ENCODE measurements around the gene KYNU. TPM values are rescaled to one million over a fixed set of nuclear protein-coding genes. Genes with fewer than 3 reads are reported as not detected.

Gene KYNU
- total and polyA plus RNA-seq, 2 experiments from 2014 or later: 7.6 to 13.1 TPM

DNA sequence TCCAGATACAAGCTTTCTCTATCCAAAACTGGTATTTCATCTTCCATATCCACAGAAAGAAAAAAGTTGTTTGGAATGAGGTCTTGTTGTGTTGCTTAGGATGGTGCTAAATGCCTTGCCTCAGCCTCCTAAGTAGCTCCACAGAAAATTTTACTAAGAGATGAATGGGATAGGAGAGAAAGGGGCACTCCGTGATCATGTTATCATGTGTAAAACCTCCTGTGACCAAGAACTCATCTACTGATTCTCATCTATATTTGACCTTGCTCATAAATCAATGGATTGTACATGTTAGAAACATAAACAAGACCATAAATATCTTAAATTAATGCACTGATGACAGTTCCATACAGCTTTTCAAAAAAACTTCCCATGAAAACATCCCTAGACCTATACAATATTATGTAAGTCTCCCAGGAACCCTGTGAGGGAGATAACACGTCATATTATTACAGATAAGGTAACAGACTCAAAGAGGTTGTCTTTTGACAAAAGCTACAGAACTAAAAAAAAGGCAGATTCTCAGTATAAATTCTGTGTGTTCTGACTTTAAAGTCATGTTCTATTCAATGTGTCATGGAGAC lies 29.3 kb upstream of the KYNU start:
- DNase-seq (ENCODE audit: low spot score): no peak
- Histone ChIP-seq H3K4me1 (ENCODE audit: insufficient read depth) (no peaks in the 10 kb centered on the region), H3K9me3 (ENCODE audit: low read depth) (no peaks in the 10 kb centered on the region), H2AFZ (no peak overlapping the region), H4K20me1 (ENCODE audit: insufficient read depth, poor library complexity, severe bottlenecking) (no peaks in the 10 kb centered on the region), H3K27me3 (no peaks in the 10 kb centered on the region), H3K36me3 (replicated peaks; ENCODE audit: insufficient read depth, low read depth) (no peaks in the 10 kb centered on the region), H3K79me2 (no peaks in the 10 kb centered on the region), H3K4me3 (no peak overlapping the region), H3K4me2 (no peak overlapping the region), H3K9me2 (replicated peaks; ENCODE audit: insufficient read depth) (no peaks in the 10 kb centered on the region), H3K27ac (no peak overlapping the region)
- TF ChIP-seq EZH2phosphoT487 (IDR thresholded peaks at IDR 0.05; ENCODE audit: low read depth, severe bottlenecking, unreplicated experiment) (no peak), EZH2 (IDR thresholded peaks at IDR 0.05; ENCODE audit: borderline replicate concordance) (no peak)
- TF ChIP-seq, protein P1, sequence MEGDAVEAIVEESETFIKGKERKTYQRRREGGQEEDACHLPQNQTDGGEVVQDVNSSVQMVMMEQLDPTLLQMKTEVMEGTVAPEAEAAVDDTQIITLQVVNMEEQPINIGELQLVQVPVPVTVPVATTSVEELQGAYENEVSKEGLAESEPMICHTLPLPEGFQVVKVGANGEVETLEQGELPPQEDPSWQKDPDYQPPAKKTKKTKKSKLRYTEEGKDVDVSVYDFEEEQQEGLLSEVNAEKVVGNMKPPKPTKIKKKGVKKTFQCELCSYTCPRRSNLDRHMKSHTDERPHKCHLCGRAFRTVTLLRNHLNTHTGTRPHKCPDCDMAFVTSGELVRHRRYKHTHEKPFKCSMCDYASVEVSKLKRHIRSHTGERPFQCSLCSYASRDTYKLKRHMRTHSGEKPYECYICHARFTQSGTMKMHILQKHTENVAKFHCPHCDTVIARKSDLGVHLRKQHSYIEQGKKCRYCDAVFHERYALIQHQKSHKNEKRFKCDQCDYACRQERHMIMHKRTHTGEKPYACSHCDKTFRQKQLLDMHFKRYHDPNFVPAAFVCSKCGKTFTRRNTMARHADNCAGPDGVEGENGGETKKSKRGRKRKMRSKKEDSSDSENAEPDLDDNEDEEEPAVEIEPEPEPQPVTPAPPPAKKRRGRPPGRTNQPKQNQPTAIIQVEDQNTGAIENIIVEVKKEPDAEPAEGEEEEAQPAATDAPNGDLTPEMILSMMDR (IDR thresholded peaks at IDR 0.05; ENCODE audit: poor library complexity): no peak
- 74% methylated on average over 2 of the region's 2 CpGs for WGBS (ENCODE audit: low lambda C conversion rate, missing lambda C conversion rate)

DNA sequence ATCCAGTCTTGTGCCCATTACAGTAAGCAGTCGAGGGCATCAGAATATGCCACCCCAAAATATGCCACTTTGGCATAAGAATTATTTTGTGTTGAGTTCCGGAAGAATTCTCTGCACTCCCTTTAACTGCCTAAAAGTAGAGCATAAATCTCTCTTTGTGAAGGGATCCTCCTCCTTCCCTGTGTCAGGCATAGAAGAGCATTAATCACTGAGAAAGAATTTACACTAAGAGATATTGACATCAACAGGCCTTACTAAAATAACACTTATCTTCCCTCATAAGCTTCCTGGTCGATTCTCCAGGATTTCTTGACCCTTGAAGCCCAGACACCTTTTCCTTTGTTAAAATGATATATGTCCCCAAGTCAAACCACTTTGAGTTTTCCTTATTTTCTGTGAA lies 27.6 kb upstream of the KYNU start:
- Histone ChIP-seq H4K20me1 (ENCODE audit: insufficient read depth, poor library complexity, severe bottlenecking) (no peaks in the 10 kb centered on the region), H3K27ac (no peak overlapping the region), H3K4me2 (no peak overlapping the region), H3K4me1 (ENCODE audit: insufficient read depth) (no peaks in the 10 kb centered on the region), H2AFZ (no peak overlapping the region), H3K79me2 (no peaks in the 10 kb centered on the region), H3K9me3 (ENCODE audit: low read depth) (no peaks in the 10 kb centered on the region), H3K4me3 (no peak overlapping the region), H3K9me2 (replicated peaks; ENCODE audit: insufficient read depth) (no peaks in the 10 kb centered on the region), H3K36me3 (replicated peaks; ENCODE audit: insufficient read depth, low read depth) (no peaks in the 10 kb centered on the region), H3K27me3 (no peaks in the 10 kb centered on the region)
- no peak for TF ChIP-seq EZH2 (IDR thresholded peaks at IDR 0.05; ENCODE audit: borderline replicate concordance)
- TF ChIP-seq, protein P1 (IDR thresholded peaks at IDR 0.05; ENCODE audit: poor library complexity): no peak
- TF ChIP-seq EZH2phosphoT487 (IDR thresholded peaks at IDR 0.05; ENCODE audit: low read depth, severe bottlenecking, unreplicated experiment): no peak
- WGBS (ENCODE audit: low lambda C conversion rate, missing lambda C conversion rate): 76% methylated on average over 3 of the region's 3 CpGs
- DNase-seq (ENCODE audit: low spot score): no peak

DNA sequence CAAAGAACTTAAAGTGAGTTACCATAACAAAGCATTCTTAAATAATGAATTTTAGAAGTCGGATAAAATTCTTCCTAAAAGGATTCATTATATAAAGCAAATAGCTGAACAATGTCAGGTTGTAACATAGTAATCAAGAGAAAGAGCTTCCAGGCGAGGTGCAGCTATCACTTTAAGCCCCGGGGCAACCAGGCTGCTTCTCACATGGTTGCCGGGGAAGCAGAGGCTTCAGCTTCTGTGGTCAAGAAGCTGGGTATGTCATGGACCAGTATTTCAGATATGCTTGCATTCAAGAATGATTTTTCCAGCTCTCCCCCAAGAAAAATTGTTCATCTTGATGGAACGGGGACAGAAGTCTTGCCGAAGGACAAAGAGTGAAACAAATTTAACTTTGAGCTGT lies 23.6 kb upstream of the KYNU start:
- Histone ChIP-seq H3K4me2 (no peak overlapping the region), H3K79me2 (no peaks in the 10 kb centered on the region), H3K4me1 (ENCODE audit: insufficient read depth) (no peaks in the 10 kb centered on the region), H3K4me3 (no peak overlapping the region), H3K36me3 (replicated peaks; ENCODE audit: insufficient read depth, low read depth) (no peaks in the 10 kb centered on the region), H3K27me3 (no peaks in the 10 kb centered on the region), H3K9me2 (replicated peaks; ENCODE audit: insufficient read depth) (no peaks in the 10 kb centered on the region), H4K20me1 (ENCODE audit: insufficient read depth, poor library complexity, severe bottlenecking) (no peaks in the 10 kb centered on the region), H3K9me3 (ENCODE audit: low read depth) (no peaks in the 10 kb centered on the region), H3K27ac (no peak overlapping the region), H2AFZ (no peak overlapping the region)
- DNase-seq (ENCODE audit: low spot score): no peak
- WGBS (ENCODE audit: low lambda C conversion rate, missing lambda C conversion rate): 65% methylated on average over 6 of the region's 6 CpGs
- TF ChIP-seq, protein P1 (IDR thresholded peaks at IDR 0.05; ENCODE audit: poor library complexity): no peak
- TF ChIP-seq EZH2 (IDR thresholded peaks at IDR 0.05; ENCODE audit: borderline replicate concordance): no peak
- no peak for TF ChIP-seq EZH2phosphoT487 (IDR thresholded peaks at IDR 0.05; ENCODE audit: low read depth, severe bottlenecking, unreplicated experiment)

Measured in hepatocyte (in vitro differentiated cells).